HepG2 (cell line): ENCODE measurements around the gene ZNRF3. TPM values are rescaled to one million over a fixed set of nuclear protein-coding genes. Genes with fewer than 3 reads are reported as not detected.

ENCODE experiments used
- ATAC-seq: fragments of 200-7000 bp; cut with Tn5 transposase; 3 replicates; pipeline ENCODE4 v1.9.1; 2020; ENCODE audit warnings: mild to moderate bottlenecking, moderate library complexity
- BruUV-seq: library from RNA; stranded (reverse); fragments of 400-500 nt; replicated peaks from 2 replicates; lab custom pipeline; 2021; lab: Mats Ljungman, UMichigan
- CTCF ChIA-PET: fragments of 300-600 bp; formaldehyde crosslinking; extraction: SDS; loops from one replicate; lab custom pipeline; 2021; ENCODE audit warnings: low total read pairs, inconsistent platforms, low intra/inter-chr PET ratio; lab: Yijun Ruan, JAX
- POLR2A ChIA-PET: fragments of 350-600 bp; sonication (Branson Sonifier 250); formaldehyde crosslinking; loops from one replicate; lab custom pipeline; 2020; ENCODE audit warnings: antibody characterized with exemption, inconsistent platforms; lab: Yijun Ruan, JAX
- DNase-seq: peaks from one replicate; pipeline ENCODE4 v3.0.0-alpha.2; 2015; ENCODE audit warnings: low spot score
- FAIRE-seq: peaks from 3 replicates; lab custom pipeline; 2011; peaks lifted over from hg19 to GRCh38; lab: Jason Lieb, UNC
- H2AFZ ChIP-seq: one replicate; pipeline ENCODE4 v1.6.1; 2011; ENCODE audit warnings: low read length, inconsistent platforms
- H3K27ac ChIP-seq: fragments of 300-600 bp; 3 replicates; pipeline ENCODE4 v1.8.0; 2011; ENCODE audit warnings: mixed run types, mild to moderate bottlenecking, mixed read lengths, low read length, inconsistent platforms; ENCODE audit not compliant: insufficient read depth; ENCODE audit errors: extremely low read length
- H3K27me3 ChIP-seq, 2 experiments: fragments of 200-600 bp in 1 of 2; 2 replicates in 1 of 2; 3 replicates in 1 of 2; pipeline versions ENCODE4 v1.6.0 to v1.8.0; 2011; ENCODE audit warnings: low read length in 2 of 2, mild to moderate bottlenecking in 2 of 2, moderate library complexity in 2 of 2, inconsistent platforms in 1 of 2; ENCODE audit not compliant: insufficient read depth in 2 of 2, control insufficient read depth in 1 of 2
- H3K36me3 ChIP-seq, 2 experiments: fragments of 200-600 bp in 1 of 2; replicated peaks in 1 of 2; 2 replicates in 1 of 2; 3 replicates in 1 of 2; pipeline versions ENCODE4 v1.5.1 to v1.8.0; 2011; ENCODE audit warnings: low read length in 2 of 2, inconsistent platforms in 1 of 2; ENCODE audit not compliant: insufficient read depth in 2 of 2, control insufficient read depth in 1 of 2
- H3K4me1 ChIP-seq: 2 replicates; pipeline ENCODE4 v1.5.1; 2012; ENCODE audit warnings: low read length, inconsistent platforms; ENCODE audit not compliant: insufficient read depth
- H3K4me2 ChIP-seq: 2 replicates; pipeline ENCODE4 v1.6.0; 2011; ENCODE audit warnings: low read depth, low read length, inconsistent platforms
- H3K4me3 ChIP-seq, 3 experiments: fragments of 200-600 bp in 1 of 3; sonication (generic), shearing (Covaris generic) in 1 of 3; replicated peaks in 1 of 3; 2 replicates each; pipeline ENCODE4 v1.5.1; 2011 to 2016; ENCODE audit warnings: low read length in 3 of 3, inconsistent platforms in 2 of 3, low read depth in 2 of 3, mild to moderate bottlenecking in 2 of 3, control low read depth in 1 of 3, mixed read lengths in 1 of 3; ENCODE audit not compliant: insufficient read depth in 1 of 3
- H3K79me2 ChIP-seq: one replicate; pipeline ENCODE4 v1.6.1; 2011; ENCODE audit warnings: low read length, inconsistent platforms; ENCODE audit not compliant: insufficient read depth
- H3K9ac ChIP-seq: 2 replicates; pipeline ENCODE4 v1.6.0; 2011; ENCODE audit warnings: mild to moderate bottlenecking, low read depth, low read length, inconsistent platforms; ENCODE audit not compliant: insufficient read depth
- H3K9me3 ChIP-seq: 2 replicates; pipeline ENCODE4 v1.5.1; 2012; ENCODE audit warnings: mild to moderate bottlenecking, low read length
- H4K20me1 ChIP-seq: 2 replicates; pipeline ENCODE4 v1.6.0; 2011; ENCODE audit warnings: inconsistent platforms, mild to moderate bottlenecking, low read length, moderate library complexity; ENCODE audit not compliant: insufficient read depth
- RBM22 ChIP-seq: fragments of 200-400 bp; formaldehyde crosslinking; optimal IDR thresholded peaks from 2 replicates; pipeline ENCODE3; 2017; ENCODE audit warnings: mild to moderate bottlenecking, low read length, moderate library complexity
- ZSCAN22 ChIP-seq: sonication (generic); formaldehyde crosslinking; IDR thresholded peaks from 2 replicates; pipeline ENCODE4 v1.4.0; 2020; ENCODE audit warnings: mild to moderate bottlenecking, missing genetic modification reagents
- ZSCAN30 ChIP-seq: sonication (generic); formaldehyde crosslinking; IDR thresholded peaks from 2 replicates; pipeline ENCODE4 v1.5.0; 2020; ENCODE audit warnings: mild to moderate bottlenecking, missing genetic modification reagents
- WGBS: methylation state at CpG from one replicate; pipeline ENCODE4 v1.1.6; 2017; ENCODE audit warnings: low lambda C conversion rate; 5-methylcytosine and 5-hydroxymethylcytosine counted together
- in situ Hi-C: cut with HindIII; loops from 2 replicates; pipeline ENCODE4 v1.10.0; 2017; ENCODE audit warnings: low pct_unique_long_range_greater_than_20kb; ENCODE audit not compliant: extremely low pct_ligation_motif_present
- intact Hi-C: fragments of 100-400 bp; cut with micrococcal nuclease; formaldehyde crosslinking; loops from one replicate; pipeline ENCODE4 v1.10.0; 2022; ENCODE audit not compliant: unreplicated experiment
- polyA plus RNA-seq, 8 experiments: library from polyadenylated mRNA; depleted of rRNA in 3 of 8; stranded (reverse) in 7 of 8; unstranded in 1 of 8; fragments of >200 nt; fragmentation: Illumina TruSeq in 4 of 8; extraction: Trizol in 4 of 8; gene quantifications; 2 replicates each; pipeline versions ENCODE4 v1.2.1 to v1.2.3, GENCODE V29; 2011 to 2016; ENCODE audit warnings: low read depth in 4 of 8, missing spikeins in 1 of 8, mixed read lengths in 1 of 8; ENCODE audit not compliant: insufficient read depth in 1 of 8
- total RNA-seq, 5 experiments: library from RNA; depleted of rRNA; stranded (reverse); fragments of >200 nt; fragmentation: Illumina TruSeq; extraction: Trizol; gene quantifications; 2 replicates each; pipeline ENCODE4 v1.2.3, GENCODE V29; 2016; ENCODE audit warnings: low read depth in 1 of 5

Gene ZNRF3
- total and polyA plus RNA-seq, 2 of the 13 experiments (the other 11 are each of a cell fraction or from before 2014, with no cell fraction given), result 20.3 to 36.7 TPM

DNA sequence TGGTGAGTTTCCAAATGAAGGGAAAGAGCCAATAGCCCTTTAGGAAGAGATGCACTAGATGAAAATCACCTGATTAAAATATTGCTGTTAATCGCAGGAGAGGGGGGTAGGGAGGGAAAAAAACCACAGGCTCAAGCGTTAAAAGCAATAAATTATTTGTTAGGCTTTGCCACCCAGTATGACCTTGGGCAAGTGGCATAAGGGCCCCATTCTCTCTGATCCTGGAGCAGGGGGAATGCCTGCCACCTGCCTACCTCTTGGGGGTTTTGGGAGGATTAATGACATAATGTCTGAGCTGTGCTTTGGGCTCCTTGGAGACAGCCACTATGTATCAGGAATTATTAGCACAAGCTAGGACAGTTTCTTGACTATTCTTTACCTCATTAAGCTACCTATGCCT is 80.0 kb downstream of the ZNRF3 start:
- POLR2A ChIA-PET, result no interaction called here
- CTCF ChIA-PET, result no interaction called here
- peaks cover 11 to 56% of the 10 kb centered on the region in 2 experiments; a peak in 4 of 5 replicates for H3K36me3 ChIP-seq
- H3K4me1 ChIP-seq, result peaks cover 95% of the 10 kb centered on the region
- H3K9ac ChIP-seq, result no peak overlapping the region
- H3K9me3 ChIP-seq, result no peaks in the 10 kb centered on the region
- H3K4me2 ChIP-seq, result no peak overlapping the region
- no peak overlapping the region for H3K4me3 ChIP-seq
- H3K79me2 ChIP-seq, result peaks cover 99% of the 10 kb centered on the region
- ATAC-seq, result no peak
- 95% methylated on average over 2 of the region's 2 CpGs for WGBS
- DNase-seq, result no peak
- in situ Hi-C loops (no loop called here), intact Hi-C loops (no loop called here)
- H3K27me3 ChIP-seq, result no peaks in the 10 kb centered on the region
- H2AFZ ChIP-seq, result no peak overlapping the region
- BruUV-seq, result no TSS peak
- H3K27ac ChIP-seq, result no peak overlapping the region
- no peak for FAIRE-seq
- TF ChIP-seq ZSCAN30 (CRISPR knock-in tag) (no peak), RBM22 (peak; percentile 70)
- H4K20me1 ChIP-seq, result peaks cover 34% of the 10 kb centered on the region

DNA sequence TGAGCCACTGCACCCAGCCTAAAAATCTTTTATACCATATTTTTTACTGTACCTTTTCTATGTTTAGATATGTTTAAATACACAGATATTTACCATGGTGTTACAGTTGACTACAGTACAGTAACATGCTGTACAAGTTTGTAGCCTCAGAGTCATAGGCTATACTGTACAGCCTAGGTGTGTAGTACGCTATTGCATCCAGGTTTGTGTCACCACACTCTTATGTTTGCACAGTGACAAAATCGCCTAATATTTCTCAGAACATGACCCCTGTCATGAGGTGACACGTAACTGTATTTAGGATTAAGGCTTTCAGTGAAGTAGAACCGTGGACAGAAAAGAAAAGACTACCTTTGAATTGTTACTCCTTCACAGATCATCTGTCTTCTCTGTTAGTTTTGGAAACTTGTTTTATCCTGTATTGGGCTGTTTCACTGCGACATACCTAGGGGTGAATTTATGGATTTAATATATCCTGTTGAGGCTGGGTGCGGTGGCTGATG is 83.8 kb downstream of the ZNRF3 start:
- FAIRE-seq, result no peak
- H3K27ac ChIP-seq, result no peak overlapping the region
- no peak overlapping the region for H3K4me3 ChIP-seq
- WGBS, result 95% methylated on average over 6 of the region's 6 CpGs
- intact Hi-C loops, result no loop called here
- peaks cover 86% of the 10 kb centered on the region for H3K4me1 ChIP-seq
- H4K20me1 ChIP-seq, result peaks cover 39% of the 10 kb centered on the region
- no peak for DNase-seq
- H3K36me3 ChIP-seq, result peaks cover 9 to 45% of the 10 kb centered on the region in 2 experiments
- peaks cover 98% of the 10 kb centered on the region for H3K79me2 ChIP-seq
- no TSS peak for BruUV-seq
- no peaks in the 10 kb centered on the region for H3K27me3 ChIP-seq
- no peaks in the 10 kb centered on the region for H3K9me3 ChIP-seq
- in situ Hi-C loops, result no loop called here
- ChIA-PET POLR2A (no interaction called here), CTCF (no interaction called here)
- peak; percentile 78 for TF ChIP-seq RBM22
- TF ChIP-seq ZSCAN22 (CRISPR knock-in tag), result no peak
- no peak overlapping the region for H2AFZ ChIP-seq
- no peak overlapping the region for H3K9ac ChIP-seq
- no peak for ATAC-seq
- no peak overlapping the region for H3K4me2 ChIP-seq
